H1 (cell line): ENCODE data around the gene SMC6. TPM values are rescaled to one million over a fixed set of nuclear protein-coding genes. Genes with fewer than 3 reads are reported as not detected.

Source experiments
- CTCF ChIA-PET: fragments of 300-600 bp; sonication (Branson Sonifier 250); formaldehyde crosslinking; loops from one replicate; lab custom pipeline; 2021; ENCODE audit not compliant: partially characterized antibody; lab: Charles Lee
- POLR2A ChIA-PET: fragments of 300-600 bp; sonication (Branson Sonifier 250); formaldehyde crosslinking; loops from one replicate; lab custom pipeline; 2021; ENCODE audit warnings: inconsistent platforms; ENCODE audit not compliant: partially characterized antibody; lab: Charles Lee
- DNase-seq, 2 experiments: peaks; one replicate each; pipeline versions ENCODE4 v3.0.0 to v3.0.0-alpha.2; 2010 to 2022; ENCODE audit warnings: low spot score in 2 of 2, low read depth in 1 of 2, mixed read lengths in 1 of 2
- FAIRE-seq: peaks from 2 replicates; lab custom pipeline; 2011; peaks lifted over from hg19 to GRCh38; lab: Jason Lieb, UNC
- H2AFZ ChIP-seq: 2 replicates; pipeline ENCODE4 v1.8.1; 2012; ENCODE audit warnings: low read length, inconsistent platforms
- H2AK5ac ChIP-seq: 2 replicates; pipeline ENCODE4 v1.6.1; 2013; ENCODE audit warnings: low read depth, low read length
- H2BK120ac ChIP-seq: replicated peaks from 2 replicates; pipeline ENCODE3; 2013; ENCODE audit warnings: low read depth, low read length, inconsistent platforms
- H2BK12ac ChIP-seq: 2 replicates; pipeline ENCODE4 v1.6.1; 2013; ENCODE audit warnings: low read depth, low read length
- H2BK15ac ChIP-seq: 2 replicates; pipeline ENCODE4 v1.6.1; 2013; ENCODE audit warnings: low read length
- H2BK20ac ChIP-seq: 2 replicates; pipeline ENCODE4 v1.6.1; 2013; ENCODE audit warnings: low read length
- H2BK5ac ChIP-seq: 2 replicates; pipeline ENCODE4 v1.6.1; 2013; ENCODE audit warnings: low read depth, low read length
- H3K14ac ChIP-seq: 2 replicates; pipeline ENCODE4 v1.6.1; 2013; ENCODE audit warnings: inconsistent platforms; ENCODE audit not compliant: insufficient read length
- H3K18ac ChIP-seq: 2 replicates; pipeline ENCODE4 v1.6.1; 2013; ENCODE audit warnings: low read length; ENCODE audit errors: extremely low read depth
- H3K23ac ChIP-seq: 2 replicates; pipeline ENCODE4 v1.6.1; 2013; ENCODE audit warnings: inconsistent platforms; ENCODE audit not compliant: insufficient read length
- H3K23me2 ChIP-seq: 2 replicates; pipeline ENCODE4 v1.6.1; 2013; ENCODE audit warnings: low read depth, low read length
- H3K27ac ChIP-seq: 2 replicates; pipeline ENCODE4 v1.6.1; 2011; ENCODE audit warnings: low read depth, low read length, inconsistent platforms
- H3K27me3 ChIP-seq, 4 experiments: replicated peaks in 1 of 4; 1 replicate in 1 of 4; 2 replicates in 3 of 4; pipeline versions ENCODE4 v1.6.1 to v1.8.1; 2011 to 2013; ENCODE audit warnings: low read length in 3 of 4, mild to moderate bottlenecking in 3 of 4, inconsistent platforms in 2 of 4, mixed read lengths in 2 of 4, moderate library complexity in 1 of 4; ENCODE audit not compliant: control insufficient read depth in 3 of 4, insufficient read depth in 3 of 4; ENCODE audit errors: extremely low read depth in 1 of 4
- H3K36me3 ChIP-seq, 4 experiments: 2 replicates each; pipeline versions ENCODE4 v1.6.1 to v1.8.1; 2011 to 2013; ENCODE audit warnings: mild to moderate bottlenecking in 4 of 4, low read length in 3 of 4, moderate library complexity in 2 of 4, control low read depth in 1 of 4, inconsistent platforms in 1 of 4; ENCODE audit not compliant: insufficient read depth in 4 of 4, control insufficient read depth in 2 of 4
- H3K4ac ChIP-seq: replicated peaks from 2 replicates; pipeline ENCODE3; 2013; ENCODE audit warnings: low read length, low read depth, mixed read lengths, inconsistent platforms; ENCODE audit not compliant: insufficient read length
- H3K4me1 ChIP-seq, 4 experiments: replicated peaks in 1 of 4; 1 replicate in 1 of 4; 2 replicates in 3 of 4; pipeline versions ENCODE4 v1.6.1 to v1.8.1; 2011 to 2013; ENCODE audit warnings: low read length in 3 of 4, inconsistent platforms in 2 of 4, mixed read lengths in 1 of 4; ENCODE audit not compliant: insufficient read depth in 4 of 4, control insufficient read depth in 3 of 4
- H3K4me2 ChIP-seq, 2 experiments: 2 replicates each; pipeline versions ENCODE4 v1.6.1 to v1.8.1; 2011 to 2013; ENCODE audit warnings: low read depth in 2 of 2, low read length in 2 of 2, control low read depth in 1 of 2, inconsistent platforms in 1 of 2, mild to moderate bottlenecking in 1 of 2; ENCODE audit not compliant: insufficient read depth in 1 of 2
- H3K4me3 ChIP-seq, 4 experiments: fragments of 200-600, 300-600 bp in 1 of 4; sonication (generic), shearing (Covaris generic), sonication (Bioruptor Twin) in 1 of 4; 2 replicates each; pipeline versions ENCODE4 v1.5.1 to v1.8.1; 2011 to 2016; ENCODE audit warnings: low read length in 4 of 4, low read depth in 3 of 4, control low read depth in 2 of 4, inconsistent platforms in 2 of 4, mild to moderate bottlenecking in 2 of 4, mixed read lengths in 1 of 4, moderate library complexity in 1 of 4; ENCODE audit not compliant: insufficient read depth in 2 of 4; ENCODE audit errors: extremely low read depth in 1 of 4
- H3K56ac ChIP-seq: replicated peaks from 2 replicates; pipeline ENCODE3; 2013; ENCODE audit warnings: low read depth, mild to moderate bottlenecking, mixed read lengths, low read length, inconsistent platforms; ENCODE audit not compliant: insufficient read length
- H3K79me1 ChIP-seq: 2 replicates; pipeline ENCODE4 v1.6.1; 2013; ENCODE audit warnings: low read depth, low read length, control low read depth
- H3K79me2 ChIP-seq, 2 experiments: 2 replicates each; pipeline versions ENCODE4 v1.6.1 to v1.8.1; 2012 to 2013; ENCODE audit warnings: low read length in 2 of 2, mild to moderate bottlenecking in 2 of 2, inconsistent platforms in 1 of 2; ENCODE audit not compliant: insufficient read depth in 2 of 2, control insufficient read depth in 1 of 2
- H3K9ac ChIP-seq, 4 experiments: replicated peaks in 1 of 4; 1 replicate in 1 of 4; 2 replicates in 3 of 4; pipeline versions ENCODE4 v1.6.1 to v1.8.1; 2011 to 2013; ENCODE audit warnings: low read depth in 3 of 4, low read length in 3 of 4, control low read depth in 2 of 4, mild to moderate bottlenecking in 2 of 4, moderate library complexity in 2 of 4, inconsistent platforms in 1 of 4; ENCODE audit errors: extremely low read depth in 1 of 4
- H3K9me3 ChIP-seq, 2 experiments: 2 replicates each; pipeline versions ENCODE4 v1.6.1 to v1.8.1; 2012 to 2013; ENCODE audit warnings: mild to moderate bottlenecking in 2 of 2, moderate library complexity in 2 of 2, control low read depth in 1 of 2, inconsistent platforms in 1 of 2, low read depth in 1 of 2, low read length in 1 of 2, mixed read lengths in 1 of 2; ENCODE audit not compliant: insufficient read depth in 2 of 2
- H4K20me1 ChIP-seq, 2 experiments: replicated peaks in 1 of 2; 2 replicates each; pipeline versions ENCODE3 to v1.8.1; 2011 to 2013; ENCODE audit warnings: inconsistent platforms in 2 of 2, low read length in 2 of 2, mild to moderate bottlenecking in 1 of 2; ENCODE audit not compliant: insufficient read depth in 2 of 2, control insufficient read depth in 1 of 2
- H4K5ac ChIP-seq: 2 replicates; pipeline ENCODE4 v1.6.1; 2013; ENCODE audit warnings: low read length, low read depth, mixed read lengths, inconsistent platforms; ENCODE audit not compliant: insufficient read length
- H4K8ac ChIP-seq: 2 replicates; pipeline ENCODE4 v1.8.0; 2013; ENCODE audit warnings: mild to moderate bottlenecking, moderate library complexity, low read length, inconsistent platforms; ENCODE audit not compliant: insufficient read depth; ENCODE audit errors: extremely low read depth
- H4K91ac ChIP-seq: replicated peaks from 2 replicates; pipeline ENCODE3; 2013; ENCODE audit warnings: low read length, mixed read lengths, inconsistent platforms; ENCODE audit not compliant: insufficient read length
- CEBPB ChIP-seq: IDR thresholded peaks from 2 replicates; pipeline ENCODE4 v1.6.1; 2012; ENCODE audit warnings: low read depth, low read length
- RNF2 ChIP-seq: fragments of 200-900, 300-1000 bp; sonication (generic); IDR thresholded peaks from 2 replicates; pipeline ENCODE4 v1.7.1; 2016; ENCODE audit warnings: borderline replicate concordance, low read depth, mild to moderate bottlenecking, antibody characterized with exemption, low read length; ENCODE audit not compliant: poor library complexity, severe bottlenecking; ENCODE audit errors: missing control alignments
- whole genome bisulfite sequencing, 2 experiments: shearing (Covaris generic) in 1 of 2; methylation state at CpG; one replicate each; pipeline versions ENCODE4 v1.1.6 to v1.1.7; 2013 to 2015; ENCODE audit warnings: low lambda C conversion rate in 2 of 2, mixed read lengths in 2 of 2, inconsistent platforms in 1 of 2, low coverage in 1 of 2, missing lambda C conversion rate in 1 of 2; ENCODE audit not compliant: insufficient replicate concordance in 2 of 2, insufficient coverage in 1 of 2, insufficient read length in 1 of 2; ENCODE audit errors: extremely low coverage in 1 of 2, missing lambda C conversion rate in 1 of 2; 5-methylcytosine and 5-hydroxymethylcytosine counted together
- polyA plus RNA-seq, 7 experiments: library from polyadenylated mRNA; depleted of rRNA in 3 of 7; stranded (reverse) in 5 of 7; unstranded in 2 of 7; fragments of >200 nt in 5 of 7; fragments of 200-250 nt in 2 of 7; gene quantifications; 1 replicate in 5 of 7; 2 replicates in 1 of 7; 4 replicates in 1 of 7; pipeline versions ENCODE4 v1.2.1 to v1.2.3, GENCODE V29; 2011 to 2013; ENCODE audit warnings: missing spikeins in 2 of 7, mixed read lengths in 2 of 7
- total RNA-seq: library from RNA; stranded (reverse); fragmentation: NEBNext Ultra II Directional; extraction: Animal tissue kit (Norgen Biotek cat#: 25700); gene quantifications from 2 replicates; pipeline ENCODE4 v1.2.1, GENCODE V29; 2021

SMC6 gene
- total and polyA plus RNA-seq, 2 of the 8 experiments (the other 6 are each of a cell fraction or from before 2014, with no cell fraction given), result 9.7 to 49.5 TPM

- Histone ChIP-seq H3K23me2 (peaks cover under 1% of the 10 kb centered on the region; the same call in 1 of the 2 replicates), H3K9me3 (no peaks in the 10 kb centered on the region), H2BK15ac (no peak overlapping the region), H3K27ac (no peak overlapping the region), H3K18ac (no peak overlapping the region), H3K36me3 (peaks cover 0 to 26% (median 9%) of the 10 kb centered on the region in 4 experiments; a peak in 5 of 8 replicates), H2AFZ (no peak overlapping the region), H3K4me1 (no peaks in the 10 kb centered on the region), H2BK20ac (no peak overlapping the region), H4K91ac (no peak overlapping the region), H3K23ac (no peak overlapping the region), H2BK12ac (no peak overlapping the region), H3K9ac (no peak overlapping the region), H3K27me3 (no peaks in the 10 kb centered on the region), H2BK5ac (no peak overlapping the region), H2AK5ac (no peak overlapping the region), H2BK120ac (no peak overlapping the region), H3K79me1 (no peaks in the 10 kb centered on the region), H4K8ac (no peak overlapping the region), H4K5ac (no peak overlapping the region), H3K4ac (no peak overlapping the region), H3K4me3 (no peak overlapping the region), H3K14ac (no peak overlapping the region), H3K56ac (no peak overlapping the region), H4K20me1 (peaks cover 0 to under 1% of the 10 kb centered on the region in 2 experiments), H3K79me2 (peaks cover 1 to 56% of the 10 kb centered on the region in 2 experiments; a peak in 3 of 4 replicates), H3K4me2 (no peak overlapping the region)
- peak; percentile 61; the same call in 1 of the 2 replicates for TF ChIP-seq CEBPB
- no peak for TF ChIP-seq RNF2
- DNase-seq (no peak), FAIRE-seq (no peak)
- CTCF ChIA-PET, result no interaction called here
- POLR2A ChIA-PET, result no interaction called here
- WGBS, 2 experiments, result 97% methylated on average over 2 of the region's 2 CpGs; no CpG with 5 or more reads in 1 of the 2 experiments
Observed at GRCh38 chr2:17759805-17760204, 6.2 kb upstream of the SMC6 start.
